ENCODE results near the gene ALKAL2. TPM values are rescaled to one million over a fixed set of nuclear protein-coding genes. Genes with fewer than 3 reads are reported as not detected.

ALKAL2 gene
- total and polyA plus RNA-seq, 8 donors = 3.1 to 20.5 (median 8.8) TPM

DNA sequence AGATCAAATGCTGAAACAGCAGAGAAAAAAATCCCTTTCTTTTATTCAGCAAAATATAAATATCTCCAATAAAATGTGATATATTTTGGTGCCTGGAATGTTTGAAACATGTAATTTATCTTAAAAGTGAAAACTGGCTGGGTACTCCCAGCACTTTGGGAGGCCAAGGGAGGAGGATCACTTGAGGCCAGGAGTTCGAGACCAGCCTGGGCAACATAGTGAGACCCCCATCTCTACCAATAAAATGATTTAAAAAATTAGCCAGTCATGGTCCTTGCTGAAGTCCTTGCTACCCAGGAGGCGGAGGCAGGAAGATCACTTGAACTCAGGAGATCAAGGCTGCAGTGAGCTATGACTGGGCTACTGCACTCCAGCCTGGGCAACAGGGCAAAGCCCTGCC, 32.7 kb downstream of the ALKAL2 start:
- H3K27me3 ChIP-seq = no peaks in the 10 kb centered on the region
- peaks cover 0 to 1% of the 10 kb centered on the region in 2 donors for H3K4me1 ChIP-seq
- no peak overlapping the region for H3K4me3 ChIP-seq
- no peak overlapping the region for H3K27ac ChIP-seq
- DNase-seq = no peak
- TF ChIP-seq CTCF (IDR thresholded peaks at IDR 0.05) = no peak
- H3K9me3 ChIP-seq = peaks cover 0 to 5% of the 10 kb centered on the region in 2 donors
- no peaks in the 10 kb centered on the region for H3K36me3 ChIP-seq
- intact Hi-C loops (cut with DNase I) = no loop called here
- no peak for ATAC-seq

GRCh38 chr2:254241-254640, 33.6 kb downstream of the ALKAL2 start:
- intact Hi-C loops (cut with DNase I) = no loop called here
- Histone ChIP-seq H3K9me3 (peaks cover 0 to 5% of the 10 kb centered on the region in 2 donors), H3K27ac (no peak overlapping the region), H3K36me3 (peaks cover 0 to 7% of the 10 kb centered on the region in 2 donors), H3K4me1 (no peaks in the 10 kb centered on the region), H3K4me3 (no peak overlapping the region), H3K27me3 (no peaks in the 10 kb centered on the region)
- no peak for ATAC-seq
- DNase-seq = no peak
- TF ChIP-seq CTCF (IDR thresholded peaks at IDR 0.05) = no peak

DNA sequence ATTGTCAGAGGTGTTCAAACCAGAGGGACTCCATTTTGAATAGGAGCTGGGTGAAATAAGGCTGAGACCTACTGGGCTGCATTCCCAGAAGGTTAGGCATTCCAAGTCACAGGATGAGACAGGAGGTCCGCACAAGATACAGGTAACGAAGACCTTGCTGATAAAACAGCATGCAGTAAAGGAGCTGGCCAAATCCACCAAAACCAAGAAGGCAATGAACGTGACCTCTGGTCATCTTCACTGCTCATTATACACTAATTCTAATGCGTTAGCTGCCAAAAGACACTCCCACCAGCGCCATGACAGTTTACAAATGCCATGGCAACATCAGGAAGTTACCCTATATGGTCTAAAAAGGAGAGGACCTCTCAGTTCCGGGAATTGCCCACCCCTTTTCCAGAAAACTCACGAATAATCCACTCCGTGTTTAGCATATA, 34.7 kb downstream of the ALKAL2 start:
- ATAC-seq (no peak), DNase-seq (no peak)
- Histone ChIP-seq H3K4me3 (no peak overlapping the region), H3K27me3 (no peaks in the 10 kb centered on the region), H3K36me3 (peaks cover 0 to 12% of the 10 kb centered on the region in 2 donors), H3K4me1 (no peaks in the 10 kb centered on the region), H3K27ac (no peak overlapping the region), H3K9me3 (peaks cover 0 to 5% of the 10 kb centered on the region in 2 donors)
- intact Hi-C loops (cut with DNase I) = no loop called here
- no peak for TF ChIP-seq CTCF (IDR thresholded peaks at IDR 0.05)

- no peak for DNase-seq
- intact Hi-C loops (cut with DNase I) = no loop called here
- peaks cover 0 to 13% of the 10 kb centered on the region in 2 donors for H3K36me3 ChIP-seq
- no peak overlapping the region for H3K27ac ChIP-seq
- no peaks in the 10 kb centered on the region for H3K27me3 ChIP-seq
- no peak overlapping the region for H3K4me3 ChIP-seq
- H3K9me3 ChIP-seq = no peaks in the 10 kb centered on the region
- ATAC-seq = no peak
- no peak for TF ChIP-seq CTCF (IDR thresholded peaks at IDR 0.05)
- no peaks in the 10 kb centered on the region for H3K4me1 ChIP-seq
Measured at GRCh38 chr2:252001-252602, 35.8 kb downstream of the ALKAL2 start.

DNA sequence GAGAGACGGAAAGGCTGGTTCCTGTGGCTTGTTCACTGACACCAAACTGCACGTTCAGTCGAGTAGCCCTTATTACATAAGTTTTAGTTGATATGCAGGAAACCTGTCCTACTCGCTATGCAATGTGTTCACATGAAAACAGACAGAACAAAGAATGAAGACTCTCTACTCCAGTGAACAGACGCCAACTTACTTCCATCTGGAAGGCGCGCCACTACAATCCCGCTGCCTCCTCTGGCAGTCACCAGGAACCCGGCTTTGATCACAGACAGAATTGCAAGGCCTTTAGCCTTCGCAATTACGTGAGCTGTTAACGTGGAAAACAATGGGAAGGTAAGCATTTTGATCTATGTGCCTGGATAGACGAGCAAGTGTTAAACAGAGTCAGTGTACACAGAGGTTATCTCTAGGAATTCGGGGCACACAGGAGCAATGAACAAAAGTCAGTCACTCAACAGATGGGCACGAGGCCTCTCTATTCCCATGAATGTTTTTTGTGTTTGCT, 38.3 kb downstream of the ALKAL2 start:
- H3K4me1 ChIP-seq = no peaks in the 10 kb centered on the region
- DNase-seq (no peak), ATAC-seq (no peak)
- H3K27ac ChIP-seq = no peak overlapping the region
- H3K4me3 ChIP-seq = no peak overlapping the region
- intact Hi-C loops (cut with DNase I) = no loop called here
- H3K36me3 ChIP-seq = peaks cover 0 to 29% of the 10 kb centered on the region in 2 donors
- H3K9me3 ChIP-seq = no peaks in the 10 kb centered on the region
- TF ChIP-seq CTCF (IDR thresholded peaks at IDR 0.05) = no peak
- no peaks in the 10 kb centered on the region for H3K27me3 ChIP-seq
